HL-60 (cell line): ENCODE results near the gene SNX7.

Experiments
- DNase-seq, 2 experiments: peaks; one replicate each; pipeline ENCODE4 v3.0.0-alpha.2; 2010 to 2020; ENCODE audit warnings: low read depth in 1 of 2, low spot score in 1 of 2
- H3K27ac ChIP-seq: fragments of 250-450 bp; sonication (Bioruptor Pico); replicated peaks from 2 replicates; pipeline ENCODE4 v1.5.1; 2020; ENCODE audit warnings: mild to moderate bottlenecking, moderate library complexity
- H3K27me3 ChIP-seq: fragments of 250-450 bp; sonication (Bioruptor Pico); 2 replicates; pipeline ENCODE4 v1.5.1; 2021; ENCODE audit warnings: mild to moderate bottlenecking, moderate library complexity; ENCODE audit not compliant: insufficient read depth, poor library complexity, severe bottlenecking
- H3K4me3 ChIP-seq: replicated peaks from 2 replicates; pipeline ENCODE4 v1.5.1; 2011; ENCODE audit warnings: mild to moderate bottlenecking, control low read depth, low read length; ENCODE audit not compliant: insufficient read depth
- CTCF ChIP-seq: IDR thresholded peaks from one replicate; pipeline ENCODE4 v1.5.1; 2011; ENCODE audit warnings: low read length, control low read depth, inconsistent platforms; ENCODE audit not compliant: insufficient read depth
- GABPA ChIP-seq: IDR thresholded peaks from 2 replicates; pipeline ENCODE4 v1.6.1; 2012; ENCODE audit warnings: low read depth
- POLR2AphosphoS5 ChIP-seq: IDR thresholded peaks from 2 replicates; pipeline ENCODE4 v1.6.1; 2012; ENCODE audit warnings: low read depth
- REST ChIP-seq: IDR thresholded peaks from 2 replicates; pipeline ENCODE4 v1.6.1; 2012; ENCODE audit warnings: low read depth; ENCODE audit not compliant: insufficient replicate concordance
- SPI1 ChIP-seq: IDR thresholded peaks from 2 replicates; pipeline ENCODE4 v1.6.1; 2012; ENCODE audit warnings: low read depth, mild to moderate bottlenecking, borderline replicate concordance

SNX7 gene

GRCh38 chr1:98651116-98651632 is 10.3 kb upstream of the SNX7 start:
- no peak for TF ChIP-seq REST
- no peak overlapping the region for H3K4me3 ChIP-seq
- no peak for DNase-seq

GRCh38 chr1:98653123-98653522 is 8.4 kb upstream of the SNX7 start:
- no peak overlapping the region for H3K4me3 ChIP-seq
- TF ChIP-seq POLR2AphosphoS5 (no peak), GABPA (no peak), SPI1 (no peak), REST (no peak)
- no peaks in the 10 kb centered on the region for H3K27me3 ChIP-seq
- H3K27ac ChIP-seq, result no peak overlapping the region
- DNase-seq, result no peak

More at GRCh38 chr1:98651116-98651632, 10.3 kb upstream of the SNX7 start:
- H3K27me3 ChIP-seq, result no peaks in the 10 kb centered on the region
- H3K27ac ChIP-seq, result no peak overlapping the region

GRCh38 chr1:98659879-98660278 is 1.6 kb upstream of the SNX7 start:
- peaks cover 23% of the 10 kb centered on the region for H3K27me3 ChIP-seq
- no peak for TF ChIP-seq REST
- TF ChIP-seq GABPA, result no peak
- no peak for TF ChIP-seq POLR2AphosphoS5
- no peak for TF ChIP-seq SPI1
- TF ChIP-seq CTCF, result no peak
- H3K27ac ChIP-seq, result no peak overlapping the region
- DNase-seq, result no peak
- H3K4me3 ChIP-seq, result no peak overlapping the region

- no peak overlapping the region for H3K4me3 ChIP-seq
- no peak for TF ChIP-seq SPI1
- TF ChIP-seq REST, result no peak
- TF ChIP-seq GABPA, result no peak
- no peak for TF ChIP-seq POLR2AphosphoS5
- no peak for TF ChIP-seq CTCF
- no peak overlapping the region for H3K27ac ChIP-seq
- no peak for DNase-seq
- peaks cover 23% of the 10 kb centered on the region for H3K27me3 ChIP-seq
These were observed 479 bp upstream of the SNX7 start for GRCh38 chr1:98660940-98661543.
